Measurements from ENCODE around the gene ARMC7. TPM values are rescaled to one million over a fixed set of nuclear protein-coding genes. Genes with fewer than 3 reads are reported as not detected.
"Not testable (repeated sequence)": the region's sequence is repeated elsewhere in the genome, so short reads cannot be mapped to it uniquely, and the experiment has no call there.

ARMC7 gene
- total RNA-seq, 1 donor from 2014 or later: 20.2 TPM

DNA sequence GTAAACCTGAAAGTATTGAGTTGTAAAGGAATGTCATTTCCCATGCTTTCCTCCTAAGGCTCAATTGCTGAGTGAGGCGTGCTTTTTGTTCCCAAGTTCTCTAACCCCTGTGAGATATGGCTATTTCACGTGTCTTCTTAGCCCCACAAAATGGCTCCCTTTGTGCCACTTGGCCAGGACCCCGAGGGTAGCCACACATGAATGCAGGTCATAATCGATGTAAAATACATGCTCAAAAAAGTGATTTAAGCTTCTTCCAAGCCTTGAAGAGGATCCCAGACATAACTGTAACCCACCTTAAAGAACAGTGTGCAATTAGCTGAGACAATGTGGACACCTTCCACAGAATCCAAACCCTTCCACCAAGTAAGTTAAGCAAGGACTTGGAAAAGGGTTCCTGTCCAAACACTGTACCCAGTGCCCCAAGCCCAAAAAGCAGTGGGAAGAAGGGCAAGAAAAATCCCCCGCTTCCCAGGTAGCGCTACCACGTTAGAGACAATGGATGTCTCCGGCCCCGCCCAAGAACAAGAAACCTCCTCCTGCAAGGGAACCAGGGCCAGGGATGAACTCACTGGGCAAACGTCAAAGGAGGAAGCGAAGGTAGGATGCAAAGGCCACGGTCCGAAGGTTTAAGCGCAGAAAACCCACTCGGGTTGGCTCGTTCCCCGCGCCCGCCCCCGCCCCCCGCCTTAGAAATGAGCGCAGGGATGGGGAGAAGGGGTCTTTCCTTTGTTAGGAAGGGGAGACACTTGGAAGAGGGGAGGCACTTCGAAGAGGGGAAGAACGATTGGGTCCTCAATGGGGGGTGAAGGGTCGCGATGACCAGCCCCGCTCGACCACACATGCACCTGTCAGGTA lies 43.4 kb downstream of the ARMC7 start:
- peak; percentile 56 for DNase-seq (ENCODE audit: low spot score)

GRCh38 chr17:75153780-75154194 lies 44.0 kb downstream of the ARMC7 start:
- DNase-seq (ENCODE audit: low spot score): peak; percentile 17

DNA sequence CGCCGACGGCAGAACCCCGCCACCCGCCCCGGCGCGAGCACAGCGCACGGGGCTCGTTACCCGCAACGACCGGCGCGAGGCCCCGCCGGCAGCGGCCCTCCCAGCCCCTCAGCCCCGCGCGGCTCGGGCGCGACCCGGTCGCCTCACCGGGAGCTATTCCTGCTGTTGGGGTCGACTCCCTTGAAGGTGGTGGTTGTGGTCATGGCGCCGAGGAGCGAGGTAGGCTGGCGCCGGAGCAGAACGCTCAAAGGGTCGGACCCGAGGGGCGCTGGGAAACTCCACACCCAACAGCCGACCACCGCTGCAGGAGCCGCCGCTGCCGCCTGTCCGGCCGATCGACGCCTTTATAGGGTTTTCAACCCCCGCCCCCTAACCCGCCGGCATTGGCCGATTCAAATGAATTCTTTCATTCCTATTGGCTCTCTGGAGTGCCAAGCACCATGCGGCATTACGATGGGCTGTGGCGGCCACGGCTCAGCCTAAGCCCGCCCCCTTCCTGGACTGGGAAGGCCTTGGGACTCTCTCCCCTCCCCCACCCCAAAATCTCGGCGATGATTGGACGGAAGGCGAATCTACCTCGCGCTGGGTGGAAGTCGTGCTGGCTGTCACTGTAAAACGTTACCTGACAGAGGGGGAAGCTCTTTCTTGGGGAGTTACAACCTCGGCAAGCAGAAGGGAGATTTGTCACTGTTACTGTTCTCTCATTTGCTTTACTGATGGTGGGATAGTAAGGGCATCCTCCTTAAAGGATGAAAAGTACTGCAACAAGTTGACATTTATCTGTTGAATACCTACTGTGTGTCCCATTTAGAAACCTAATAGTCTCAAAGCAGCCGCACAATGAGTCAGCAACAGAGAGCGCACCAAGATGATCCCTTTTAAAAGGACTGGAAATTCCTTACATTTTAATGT lies 44.7 kb downstream of the ARMC7 start, which contains the start of gene JPT1:
Gene JPT1 (minus strand): TSS at position 318 of the 912 bp plus-strand sequence. CDS start 115 bp downstream, at position 203.
- DNase-seq (ENCODE audit: low spot score): peak; percentile 99

DNA sequence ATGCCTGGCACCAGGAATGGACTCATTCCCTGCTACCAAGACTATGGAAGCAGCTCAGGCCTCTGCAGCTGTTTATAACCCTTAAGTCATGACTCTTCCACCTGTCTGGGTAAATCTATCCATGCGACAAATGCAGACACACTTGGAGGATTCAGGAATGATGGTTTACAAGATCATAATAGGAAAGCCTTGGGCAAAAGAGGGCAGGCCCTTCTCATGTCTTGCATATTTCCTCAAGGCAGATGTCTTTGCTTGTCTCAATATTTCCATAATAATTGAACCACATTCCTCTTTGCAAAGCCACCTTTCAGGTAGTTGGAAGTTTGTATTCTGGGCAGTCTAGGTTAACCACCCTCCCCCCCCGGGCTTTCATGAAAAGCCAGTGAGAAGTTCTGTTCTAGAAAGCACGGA lies 45.4 kb downstream of the ARMC7 start:
- DNase-seq (ENCODE audit: low spot score): no peak

DNA sequence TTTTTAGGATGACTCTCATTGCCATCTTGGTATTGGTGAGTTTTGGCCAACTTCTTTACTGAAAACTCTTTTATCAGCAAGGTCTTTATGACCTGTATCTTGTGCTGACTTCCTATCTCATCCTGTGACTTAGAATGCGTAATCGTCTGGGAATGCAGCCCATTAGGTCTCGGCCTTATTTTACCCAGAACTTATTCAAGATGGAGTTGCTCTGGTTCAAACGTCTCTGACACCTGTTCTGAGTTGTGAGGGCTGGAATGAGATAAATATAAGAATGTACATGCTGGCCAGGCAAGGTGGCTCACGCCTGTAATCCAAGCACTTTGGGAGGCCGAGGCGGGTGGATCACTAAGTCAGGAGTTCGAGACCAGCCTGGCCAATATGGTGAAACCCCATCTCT lies 48.7 kb downstream of the ARMC7 start:
- not testable (repeated sequence) for DNase-seq (ENCODE audit: low spot score)

DNA sequence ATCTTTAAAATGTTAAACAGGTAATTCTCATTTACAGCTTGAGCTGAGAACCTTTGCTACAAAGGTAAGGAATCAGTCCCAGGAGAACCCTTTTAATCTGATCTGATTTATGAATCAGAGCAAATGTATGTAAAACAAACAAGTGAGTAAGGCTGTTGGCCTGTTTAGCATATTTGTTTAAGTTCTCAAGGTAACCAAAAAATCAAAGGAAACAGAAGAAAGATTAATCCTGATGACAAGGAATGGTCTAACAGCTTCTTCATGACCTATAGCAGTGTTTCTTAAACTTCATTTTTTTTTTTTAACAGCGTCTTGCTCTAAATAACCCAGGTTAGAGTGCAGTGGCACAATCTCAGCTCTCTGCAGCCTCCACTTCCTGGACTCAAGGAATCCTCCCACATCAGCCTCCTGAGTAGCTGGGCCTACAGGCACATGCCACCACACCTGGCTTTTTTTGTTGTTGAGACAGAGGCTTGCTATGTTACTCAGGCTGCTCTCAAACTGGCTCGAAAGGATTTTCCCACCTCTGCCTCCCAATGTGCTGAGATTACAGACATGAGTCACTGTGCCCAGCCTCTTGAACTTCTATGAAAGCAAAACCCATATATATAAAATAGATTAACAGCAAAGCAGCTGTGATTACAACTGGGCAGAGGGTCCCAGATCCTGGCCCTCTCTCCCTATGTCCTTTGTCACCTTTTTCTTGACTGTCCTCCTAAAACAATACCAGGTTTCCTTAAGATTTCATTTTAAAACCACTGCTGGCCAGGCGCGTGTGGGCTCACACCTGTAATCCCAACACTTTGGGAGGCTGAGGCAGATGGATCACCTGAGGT lies 49.6 kb downstream of the ARMC7 start:
- no peak for DNase-seq (ENCODE audit: low spot score)

GRCh38 chr17:75160211-75160610 lies 50.4 kb downstream of the ARMC7 start:
- no peak for DNase-seq (ENCODE audit: low spot score)

- no peak for DNase-seq (ENCODE audit: low spot score)
These were observed 53.3 kb downstream of the ARMC7 start for GRCh38 chr17:75163074-75163473.

DNA sequence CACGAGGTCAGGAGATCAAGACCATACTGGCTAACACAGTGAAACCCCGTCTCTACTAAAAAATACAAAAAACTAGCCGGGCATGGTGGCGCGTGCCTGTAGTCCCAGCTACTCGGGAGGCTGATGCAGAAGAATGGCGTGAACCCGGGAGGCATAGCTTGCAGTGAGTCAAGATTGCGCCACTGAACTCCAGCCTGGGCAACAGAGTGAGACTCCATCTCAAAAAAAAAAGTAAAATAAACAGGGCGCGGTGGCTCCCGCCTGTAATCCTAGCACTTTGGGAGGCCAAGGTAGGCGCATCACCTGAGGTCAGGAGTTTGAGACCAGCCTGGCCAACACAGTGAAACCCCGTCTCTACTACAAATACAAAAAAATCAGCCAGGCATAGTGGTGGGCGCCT lies 54.8 kb downstream of the ARMC7 start:
- not testable (repeated sequence) for DNase-seq (ENCODE audit: low spot score)

DNA sequence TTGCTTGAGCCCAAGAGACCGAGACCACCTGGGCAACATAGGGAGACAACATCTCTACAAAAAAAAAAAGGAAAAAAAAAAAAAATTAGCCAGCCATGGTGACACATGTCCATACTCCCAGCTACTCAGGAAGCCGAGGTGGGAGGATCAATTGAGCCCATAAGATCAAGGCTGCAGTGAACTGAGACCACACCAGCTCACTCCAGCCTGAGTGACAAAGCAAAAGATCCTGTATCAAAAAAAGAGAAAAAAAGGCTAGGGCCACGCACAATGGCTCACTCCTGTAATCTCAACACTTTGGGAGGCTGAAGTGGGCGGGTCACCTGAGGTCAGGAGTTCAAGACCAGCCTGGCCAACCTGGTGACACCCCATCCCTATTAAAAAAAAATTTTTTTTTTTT lies 59.2 kb downstream of the ARMC7 start:
- no peak for DNase-seq (ENCODE audit: low spot score)

DNA sequence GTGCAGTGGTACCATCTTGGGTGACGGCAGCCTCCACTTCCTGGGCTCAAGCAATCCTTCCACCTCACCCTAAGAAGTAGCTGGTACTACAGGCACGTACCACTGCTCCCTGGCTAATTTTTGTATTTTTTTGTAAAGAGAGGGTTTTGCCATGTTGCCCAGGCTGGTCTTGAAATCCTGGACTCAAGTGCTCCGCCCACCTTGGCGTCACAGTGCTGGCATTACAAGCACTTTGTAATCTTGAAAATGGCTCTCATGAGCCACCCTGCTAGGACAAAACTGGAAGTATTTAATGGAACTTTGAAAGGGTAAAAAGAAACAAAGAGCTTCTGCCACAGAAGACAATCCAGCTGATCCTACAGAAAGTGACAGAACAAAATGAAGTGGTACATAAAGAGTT lies 63.8 kb downstream of the ARMC7 start:
- no peak for DNase-seq (ENCODE audit: low spot score)

DNA sequence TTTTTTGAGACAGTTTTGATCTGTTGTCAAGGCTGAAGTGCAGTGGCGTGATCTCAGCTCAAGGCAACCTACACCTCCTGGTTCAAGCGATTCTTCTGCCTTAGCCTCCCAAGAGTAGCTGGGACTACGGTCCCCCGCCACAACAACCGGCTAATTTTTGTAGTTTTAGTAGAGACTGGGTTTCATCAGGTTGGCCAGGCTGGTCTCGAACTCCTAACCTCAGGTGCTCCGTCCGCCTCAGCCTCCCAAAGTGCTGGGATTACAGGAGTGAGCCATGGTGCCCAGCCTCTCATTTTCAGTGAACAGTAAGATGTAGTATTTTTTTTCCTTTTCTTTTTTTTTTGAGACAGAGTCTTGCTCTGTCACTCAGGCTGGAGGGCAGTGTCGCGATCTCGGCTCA lies 65.2 kb downstream of the ARMC7 start:
- DNase-seq (ENCODE audit: low spot score): no peak

GRCh38 chr17:75176625-75177024 lies 66.9 kb downstream of the ARMC7 start:
- no peak for DNase-seq (ENCODE audit: low spot score)

GRCh38 chr17:75178453-75178852 lies 68.7 kb downstream of the ARMC7 start:
- no peak for DNase-seq (ENCODE audit: low spot score)

Other genes with a start within 250 kb of the ARMC7 start
- gene FDXR, start 237.0 kb upstream of the ARMC7 start, total RNA-seq: 9.3 TPM
- 0.12 TPM for gene FADS6, start 216.3 kb upstream of the ARMC7 start, total RNA-seq
- gene USH1G, start 186.7 kb upstream of the ARMC7 start, total RNA-seq: 0.09 TPM
- not detected for gene OTOP2, start 185.7 kb upstream of the ARMC7 start, total RNA-seq
- not detected for gene OTOP3, start 174.1 kb upstream of the ARMC7 start, total RNA-seq
- gene HID1, start 137.2 kb upstream of the ARMC7 start, total RNA-seq: 186 TPM
- 83.8 TPM for gene CDR2L, start 122.3 kb upstream of the ARMC7 start, total RNA-seq
- 16.7 TPM for gene MRPL58, start 97.3 kb upstream of the ARMC7 start, total RNA-seq
- 226 TPM for gene ATP5PD, start 63.0 kb upstream of the ARMC7 start, total RNA-seq
- 28.3 TPM for gene KCTD2, start 62.7 kb upstream of the ARMC7 start, total RNA-seq
- 19.9 TPM for gene SLC16A5, start 22.0 kb upstream of the ARMC7 start, total RNA-seq
- 50.0 TPM for gene NT5C, start 21.8 kb downstream of the ARMC7 start, total RNA-seq
- gene JPT1, start 44.5 kb downstream of the ARMC7 start, total RNA-seq: 183 TPM
- 353 TPM for gene SUMO2, start 73.0 kb downstream of the ARMC7 start, total RNA-seq
- gene NUP85, start 95.7 kb downstream of the ARMC7 start, total RNA-seq: 47.3 TPM
- 44.5 TPM for gene GGA3, start 151.6 kb downstream of the ARMC7 start, total RNA-seq
- 55.1 TPM for gene MRPS7, start 151.9 kb downstream of the ARMC7 start, total RNA-seq
- gene MIF4GD, start 161.3 kb downstream of the ARMC7 start, total RNA-seq: 25.5 TPM
- gene SLC25A19, start 179.5 kb downstream of the ARMC7 start, total RNA-seq: 17.0 TPM